ENCODE measurements around the gene ARL4C.

The ARL4C gene

GRCh38 chr2:234454433-234454832, 42.4 kb downstream of the ARL4C start:
- Histone ChIP-seq H3K4me3 (ENCODE audit: low read depth, low read length) (no peak overlapping the region), H3K4me1 (no peaks in the 10 kb centered on the region), H3K9me3 (no peaks in the 10 kb centered on the region; the same call in 1 of the 2 replicates), H3K36me3 (no peaks in the 10 kb centered on the region), H3K27me3 (no peaks in the 10 kb centered on the region)
- no peak for DNase-seq
- TF ChIP-seq CTCF (IDR thresholded peaks at IDR 0.05; ENCODE audit: low read depth, low read length) = no peak

- H3K4me1 ChIP-seq = no peaks in the 10 kb centered on the region
- TF ChIP-seq CTCF (IDR thresholded peaks at IDR 0.05; ENCODE audit: low read depth, low read length) = no peak
- no peaks in the 10 kb centered on the region for H3K9me3 ChIP-seq
- no peaks in the 10 kb centered on the region for H3K36me3 ChIP-seq
- no peaks in the 10 kb centered on the region for H3K27me3 ChIP-seq
- H3K4me3 ChIP-seq (ENCODE audit: low read depth, low read length) = no peak overlapping the region
- no peak for DNase-seq
Observed at GRCh38 chr2:234453216-234453615, 43.7 kb downstream of the ARL4C start.

GRCh38 chr2:234451852-234452625, 44.8 kb downstream of the ARL4C start:
- DNase-seq = no peak
- no peaks in the 10 kb centered on the region for H3K9me3 ChIP-seq
- no peaks in the 10 kb centered on the region for H3K27me3 ChIP-seq
- H3K36me3 ChIP-seq = no peaks in the 10 kb centered on the region
- H3K4me1 ChIP-seq = no peaks in the 10 kb centered on the region
- no peak overlapping the region for H3K4me3 ChIP-seq (ENCODE audit: low read depth, low read length)
- no peak for TF ChIP-seq CTCF (IDR thresholded peaks at IDR 0.05; ENCODE audit: low read depth, low read length)

GRCh38 chr2:234451242-234451641, 45.6 kb downstream of the ARL4C start:
- H3K4me3 ChIP-seq (ENCODE audit: low read depth, low read length) = no peak overlapping the region
- no peak for TF ChIP-seq CTCF (IDR thresholded peaks at IDR 0.05; ENCODE audit: low read depth, low read length)
- DNase-seq = no peak

GRCh38 chr2:234450431-234451124, 46.3 kb downstream of the ARL4C start:
- no peak for DNase-seq
- Histone ChIP-seq H3K4me1 (no peaks in the 10 kb centered on the region), H3K36me3 (no peaks in the 10 kb centered on the region), H3K4me3 (ENCODE audit: low read depth, low read length) (no peak overlapping the region), H3K27me3 (no peaks in the 10 kb centered on the region), H3K9me3 (no peaks in the 10 kb centered on the region)
- no peak for TF ChIP-seq CTCF (IDR thresholded peaks at IDR 0.05; ENCODE audit: low read depth, low read length)

More at GRCh38 chr2:234451242-234451641, 45.6 kb downstream of the ARL4C start:
- Histone ChIP-seq H3K27me3 (no peaks in the 10 kb centered on the region), H3K4me1 (no peaks in the 10 kb centered on the region), H3K9me3 (no peaks in the 10 kb centered on the region), H3K36me3 (no peaks in the 10 kb centered on the region)
